Ectodermal cell (in vitro differentiated cells): Measurements from ENCODE around the gene JAG2.

ENCODE experiments used
- H3K27ac ChIP-seq: 2 replicates; pipeline ENCODE4 v1.7.0; 2013; ENCODE audit warnings: mild to moderate bottlenecking, low read depth, low read length; ENCODE audit not compliant: insufficient read depth, poor library complexity, severe bottlenecking
- H3K27me3 ChIP-seq: 2 replicates; pipeline ENCODE4 v1.7.0; 2013; ENCODE audit warnings: mild to moderate bottlenecking, low read length; ENCODE audit not compliant: insufficient read depth, control insufficient read depth, poor library complexity, severe bottlenecking
- H3K36me3 ChIP-seq: one replicate; pipeline ENCODE4 v1.7.0; 2013; ENCODE audit warnings: low read length; ENCODE audit not compliant: control insufficient read depth, insufficient read depth
- H3K4me1 ChIP-seq: one replicate; pipeline ENCODE4 v1.7.0; 2013; ENCODE audit warnings: low read length; ENCODE audit not compliant: control insufficient read depth, insufficient read depth
- H3K4me3 ChIP-seq: 2 replicates; pipeline ENCODE4 v1.7.0; 2013; ENCODE audit warnings: low read depth, low read length, control low read depth; ENCODE audit not compliant: insufficient read depth
- H3K9me3 ChIP-seq: 2 replicates; pipeline ENCODE4 v1.7.0; 2013; ENCODE audit warnings: mild to moderate bottlenecking, low read length, moderate library complexity; ENCODE audit not compliant: control insufficient read depth
- WGBS, 2 experiments: methylation state at CpG; one replicate each; pipeline ENCODE4 v1.1.7; 2013; ENCODE audit warnings: missing lambda C conversion rate in 2 of 2; 5-methylcytosine and 5-hydroxymethylcytosine counted together

Gene JAG2

DNA sequence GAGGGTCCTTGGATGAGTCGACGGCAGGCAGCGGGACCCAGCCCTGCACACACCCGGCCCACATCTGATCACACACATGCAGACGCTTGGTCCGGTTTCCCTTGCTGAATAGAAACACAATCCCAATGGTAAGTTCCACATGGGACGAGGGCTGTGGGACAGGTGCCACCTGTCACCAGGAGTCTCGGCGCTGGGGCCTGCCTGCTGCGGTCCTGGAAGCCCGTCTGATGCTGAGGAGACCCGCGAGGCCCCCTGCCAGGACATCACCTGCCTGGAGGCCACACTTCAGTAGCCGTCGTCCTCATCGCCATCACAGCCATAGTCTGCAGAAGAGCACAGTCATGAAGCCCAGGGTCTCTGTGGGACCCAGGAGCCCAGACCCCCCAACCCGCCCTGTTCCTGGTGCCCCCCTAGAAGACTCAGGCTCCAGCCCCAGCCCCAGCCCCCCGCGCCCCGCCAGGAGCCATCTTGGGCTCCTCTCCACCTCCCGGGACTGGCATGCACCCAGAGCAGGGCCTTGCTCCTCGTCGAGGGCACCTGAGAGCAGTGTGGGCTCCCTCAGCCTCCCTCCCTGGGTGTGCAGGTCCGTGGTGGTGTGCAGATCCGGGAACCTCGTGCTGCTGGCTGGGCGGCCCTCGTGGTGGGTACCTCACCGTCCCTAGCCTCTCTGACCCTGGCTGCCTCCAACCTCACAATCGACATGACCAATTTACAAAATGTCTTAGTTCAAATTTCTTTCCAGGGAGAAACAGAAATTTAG is 41.9 kb upstream of the JAG2 start:
- no peaks in the 10 kb centered on the region for H3K9me3 ChIP-seq
- no peak overlapping the region for H3K27ac ChIP-seq
- H3K27me3 ChIP-seq, result no peaks in the 10 kb centered on the region
- H3K4me3 ChIP-seq, result no peak overlapping the region
- no peaks in the 10 kb centered on the region for H3K36me3 ChIP-seq
- WGBS, 2 experiments, result 94% methylated on average over 30 of the region's 30 CpGs
- H3K4me1 ChIP-seq, result peaks cover 2% of the 10 kb centered on the region

DNA sequence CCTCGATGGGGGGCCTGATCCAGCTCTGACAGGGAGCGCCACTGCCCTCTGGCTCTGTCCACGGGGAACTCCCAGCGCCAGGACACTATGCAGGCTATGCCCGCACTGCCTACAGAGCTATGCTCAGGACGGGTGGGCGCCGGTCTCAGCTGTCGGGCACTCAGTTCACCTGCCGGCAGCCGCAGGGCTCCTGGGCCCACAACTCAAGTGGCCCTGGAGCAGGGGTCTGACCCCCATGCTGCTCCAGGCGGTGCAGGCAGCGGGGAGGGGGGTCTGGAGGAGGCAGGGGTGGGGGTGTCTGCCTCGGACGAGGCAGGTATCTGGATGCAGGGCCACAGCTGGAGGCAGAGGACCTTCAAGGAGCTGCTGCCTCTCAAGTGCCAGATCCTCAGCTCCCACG is 41.1 kb upstream of the JAG2 start:
- Histone ChIP-seq H3K36me3 (no peaks in the 10 kb centered on the region), H3K4me3 (no peak overlapping the region), H3K9me3 (no peaks in the 10 kb centered on the region), H3K27ac (no peak overlapping the region), H3K4me1 (peaks cover 2% of the 10 kb centered on the region), H3K27me3 (no peaks in the 10 kb centered on the region)
- 94 to 96% methylated on average over 16 of the region's 16 CpGs for WGBS, 2 experiments

DNA sequence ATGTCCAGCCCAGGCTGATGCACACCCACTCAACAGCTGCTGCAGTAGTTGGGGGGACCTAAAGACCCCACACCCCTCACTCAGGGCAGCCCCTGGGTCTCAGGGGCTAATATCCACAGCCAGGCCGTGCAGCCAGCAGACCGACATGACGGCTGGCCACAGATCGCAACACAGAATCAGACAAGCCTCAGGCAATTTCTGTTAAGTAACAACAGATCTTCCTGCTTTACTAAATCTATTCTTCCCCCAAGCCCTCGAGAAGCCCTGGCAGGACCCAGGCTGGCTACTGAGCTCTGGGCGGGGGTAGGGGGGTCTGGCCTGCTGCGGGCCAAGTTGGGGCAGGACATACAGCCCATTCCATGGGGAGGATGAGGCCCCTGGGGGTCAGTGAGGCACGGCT is 40.5 kb upstream of the JAG2 start:
- H3K27ac ChIP-seq, result no peak overlapping the region
- H3K4me3 ChIP-seq, result no peak overlapping the region
- peaks cover 2% of the 10 kb centered on the region for H3K4me1 ChIP-seq
- WGBS, 2 experiments, result 91 to 95% methylated on average over 8 of the region's 8 CpGs
- no peaks in the 10 kb centered on the region for H3K27me3 ChIP-seq
- no peaks in the 10 kb centered on the region for H3K36me3 ChIP-seq
- H3K9me3 ChIP-seq, result no peaks in the 10 kb centered on the region

DNA sequence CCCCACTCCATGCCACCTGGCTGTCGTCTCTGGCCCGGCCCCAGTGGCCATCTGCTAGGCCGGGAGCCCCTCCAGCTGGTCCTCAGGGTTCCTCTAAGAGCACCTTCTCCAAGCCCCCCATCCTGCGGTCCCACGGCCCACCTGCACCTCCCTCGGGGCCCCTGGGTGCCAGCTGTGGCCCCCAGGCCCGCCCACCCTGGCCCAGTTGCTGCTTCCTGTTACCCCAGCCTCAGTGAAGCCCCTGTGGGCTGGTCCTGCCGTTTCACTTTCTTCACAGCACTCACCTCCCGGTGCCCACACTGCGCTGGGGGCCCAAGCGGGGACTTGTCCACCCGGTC is 40.1 kb upstream of the JAG2 start:
- Histone ChIP-seq H3K27ac (no peak overlapping the region), H3K4me1 (peaks cover 2% of the 10 kb centered on the region), H3K9me3 (no peaks in the 10 kb centered on the region), H3K36me3 (no peaks in the 10 kb centered on the region), H3K27me3 (no peaks in the 10 kb centered on the region), H3K4me3 (no peak overlapping the region)
- 94 to 96% methylated on average over 12 of the region's 12 CpGs for WGBS, 2 experiments

DNA sequence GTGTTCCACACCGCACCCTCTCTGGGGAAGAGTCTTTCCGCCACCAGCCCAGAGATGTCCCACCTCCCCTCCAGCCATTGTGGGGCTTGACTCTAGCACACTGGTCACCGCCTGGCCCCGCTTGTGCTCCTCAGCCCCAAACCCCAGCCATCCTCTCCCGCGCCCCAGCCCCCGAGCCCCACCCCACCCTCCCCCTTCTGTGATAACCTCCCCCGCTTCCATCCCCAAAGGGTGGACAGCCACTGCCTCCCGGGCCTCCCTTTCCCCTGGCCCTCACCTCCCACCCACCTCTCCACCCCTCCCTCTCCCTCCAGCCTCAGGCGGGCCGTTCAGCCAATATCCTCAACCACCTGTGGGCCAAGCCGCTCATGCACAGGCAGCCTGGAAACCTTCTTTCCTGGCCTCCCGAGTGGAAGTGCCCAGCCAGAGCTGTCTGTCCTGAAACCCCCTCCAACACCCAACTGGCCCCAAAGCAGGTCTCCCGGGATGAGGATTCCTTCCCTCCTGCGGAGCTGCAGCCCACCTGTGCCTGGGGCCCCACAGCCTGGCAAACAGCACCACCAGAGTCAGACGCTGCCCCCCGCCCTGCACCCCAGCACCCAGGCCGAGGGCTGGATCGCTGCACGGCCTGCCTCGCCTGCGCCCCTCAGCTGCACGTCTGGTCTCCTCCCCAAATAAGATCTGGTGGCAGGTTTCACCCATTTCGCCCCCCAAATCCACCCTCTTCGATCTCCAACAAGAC is 39.6 kb upstream of the JAG2 start:
- H3K27me3 ChIP-seq, result peaks cover 2% of the 10 kb centered on the region
- H3K4me1 ChIP-seq, result peaks cover 5% of the 10 kb centered on the region
- 86 to 88% methylated on average over 24 of the region's 25 CpGs for WGBS, 2 experiments
- H3K9me3 ChIP-seq, result no peaks in the 10 kb centered on the region
- H3K36me3 ChIP-seq, result no peaks in the 10 kb centered on the region
- H3K27ac ChIP-seq, result no peak overlapping the region
- no peak overlapping the region for H3K4me3 ChIP-seq

DNA sequence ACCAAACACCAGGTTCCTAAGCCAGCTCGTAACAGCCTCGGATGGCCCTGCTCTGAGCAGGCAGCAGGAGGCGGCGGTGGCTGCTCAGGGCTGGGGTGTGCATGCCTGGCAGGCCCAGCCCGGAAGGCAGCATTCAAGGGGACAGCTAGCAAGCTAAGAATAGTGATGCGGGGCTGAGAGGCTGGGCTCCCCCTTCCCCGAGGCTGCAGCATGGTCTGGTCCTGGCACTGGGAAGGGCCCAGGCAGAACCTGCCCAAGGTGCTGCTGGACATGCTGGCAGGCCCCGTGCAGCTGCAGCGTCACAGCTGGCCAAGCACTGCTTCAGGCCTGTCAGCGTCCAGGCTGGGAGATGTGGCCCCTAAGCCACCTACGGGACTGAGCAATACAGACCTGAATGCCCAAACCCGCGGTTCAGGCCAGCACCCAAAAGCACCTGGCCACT is 38.9 kb upstream of the JAG2 start:
- H3K27ac ChIP-seq, result no peak overlapping the region
- no peak overlapping the region for H3K4me3 ChIP-seq
- 84 to 86% methylated on average over 13 of the region's 13 CpGs for WGBS, 2 experiments
- no peaks in the 10 kb centered on the region for H3K36me3 ChIP-seq
- H3K27me3 ChIP-seq, result peaks cover 3% of the 10 kb centered on the region
- H3K4me1 ChIP-seq, result peaks cover 6% of the 10 kb centered on the region
- H3K9me3 ChIP-seq, result no peaks in the 10 kb centered on the region

DNA sequence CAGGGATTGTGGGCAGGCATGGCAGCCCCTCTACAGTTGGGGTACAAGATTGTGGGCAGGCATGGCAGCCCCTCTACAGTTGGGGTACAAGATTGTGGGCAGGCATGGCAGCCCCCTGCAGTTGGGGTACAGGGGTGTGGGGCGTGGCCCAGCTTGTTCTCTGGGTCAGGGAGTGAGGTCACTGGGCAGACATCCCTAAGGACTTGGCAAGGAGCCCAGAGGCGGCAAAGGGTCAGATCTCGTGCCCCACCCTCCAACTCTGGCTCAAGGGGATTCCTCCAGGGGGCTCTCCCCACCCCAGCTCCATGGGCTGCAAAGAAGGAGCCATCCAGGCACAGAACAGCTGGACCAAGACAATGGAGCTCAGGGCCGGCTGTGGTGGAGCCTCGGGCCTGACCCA is 38.3 kb upstream of the JAG2 start:
- 87 to 88% methylated on average over 5 of the region's 5 CpGs for WGBS, 2 experiments
- no peak overlapping the region for H3K27ac ChIP-seq

DNA sequence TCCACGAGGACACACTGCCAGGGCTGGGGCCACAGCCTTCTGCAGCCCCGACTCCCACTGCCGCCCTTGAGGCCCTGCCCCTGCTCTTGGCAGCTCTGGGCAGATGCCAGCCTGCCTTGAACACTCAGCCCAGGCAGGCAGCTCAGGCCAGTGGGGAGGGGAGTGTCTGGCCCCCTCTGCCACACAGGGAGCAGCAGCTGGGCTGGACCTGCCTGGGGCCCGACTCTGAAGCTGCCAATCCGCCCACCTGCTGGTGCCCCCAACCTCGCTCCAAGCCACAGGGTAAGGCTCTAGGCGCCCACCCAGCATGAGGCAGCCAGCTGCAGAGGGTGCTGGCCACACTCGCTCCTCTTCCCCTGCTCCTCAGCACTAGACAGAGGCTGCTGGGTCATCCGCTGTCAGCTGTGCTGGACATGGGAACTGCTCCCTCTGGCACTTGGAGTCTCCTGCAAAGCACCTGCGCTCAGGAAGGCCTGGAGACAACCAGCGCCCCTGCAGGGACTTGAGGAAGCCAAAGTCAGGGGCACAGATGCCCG is 37.2 kb upstream of the JAG2 start:
- WGBS, 2 experiments, result 85% methylated on average over 12 of the region's 12 CpGs
- peaks cover 13% of the 10 kb centered on the region for H3K4me1 ChIP-seq
- H3K27ac ChIP-seq, result no peak overlapping the region
- H3K4me3 ChIP-seq, result no peak overlapping the region
- no peaks in the 10 kb centered on the region for H3K9me3 ChIP-seq
- H3K36me3 ChIP-seq, result no peaks in the 10 kb centered on the region
- H3K27me3 ChIP-seq, result peaks cover 3% of the 10 kb centered on the region

More for the DNA sequence above, 38.3 kb upstream of the JAG2 start:
- H3K9me3 ChIP-seq, result no peaks in the 10 kb centered on the region
- no peaks in the 10 kb centered on the region for H3K36me3 ChIP-seq
- peaks cover 3% of the 10 kb centered on the region for H3K27me3 ChIP-seq
- H3K4me1 ChIP-seq, result peaks cover 10% of the 10 kb centered on the region
- no peak overlapping the region for H3K4me3 ChIP-seq

DNA sequence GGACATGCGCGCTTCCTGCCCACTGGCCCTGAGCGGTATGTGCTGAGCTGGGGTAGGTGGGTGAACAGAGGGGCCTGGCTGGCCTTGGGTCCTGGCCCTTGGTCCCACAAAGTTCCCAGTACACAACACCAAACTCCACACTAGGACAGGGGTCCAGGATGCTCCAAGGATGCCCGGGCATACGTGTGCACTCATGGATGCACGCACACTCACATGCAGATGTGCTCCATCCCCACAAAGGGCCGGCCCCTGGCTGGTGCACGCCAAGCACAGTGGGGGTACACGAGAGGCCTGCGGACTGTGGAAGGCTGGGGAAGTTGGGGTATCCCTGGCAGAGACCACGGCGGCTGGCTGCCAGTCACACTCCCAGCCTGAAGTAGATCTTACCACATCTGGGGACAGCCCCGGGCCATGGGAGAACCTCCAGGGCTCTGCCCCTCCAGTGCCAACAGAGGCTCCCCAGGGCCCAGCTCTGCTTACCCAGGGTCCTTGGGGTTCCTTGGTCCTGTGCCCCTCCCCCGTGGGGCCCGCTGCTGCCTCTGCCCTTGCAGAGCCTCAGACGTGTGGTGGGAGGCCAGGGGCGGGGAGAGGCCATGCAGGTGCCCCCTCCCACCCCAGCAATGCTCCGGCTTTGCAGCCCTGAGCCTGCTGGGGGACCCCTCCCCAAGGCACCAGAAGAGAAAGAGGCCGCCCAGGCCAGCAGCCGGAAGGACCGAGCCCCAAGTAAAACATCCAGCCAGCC is 36.5 kb upstream of the JAG2 start:
- Histone ChIP-seq H3K9me3 (no peaks in the 10 kb centered on the region), H3K4me3 (no peak overlapping the region), H3K27me3 (peaks cover 3% of the 10 kb centered on the region), H3K27ac (no peak overlapping the region), H3K36me3 (no peaks in the 10 kb centered on the region), H3K4me1 (peaks cover 13% of the 10 kb centered on the region)
- WGBS, 2 experiments, result 84% methylated on average over 21 of the region's 21 CpGs
